K562 (cell line): ENCODE results near the gene CACNG7. TPM values are rescaled to one million over a fixed set of nuclear protein-coding genes. Genes with fewer than 3 reads are reported as not detected.

Experiments
- ATAC-seq: fragments of 200-7000 bp; cut with Tn5 transposase; 3 replicates; pipeline ENCODE4 v1.9.1; 2020; ENCODE audit warnings: moderate library complexity
- BruUV-seq: library from RNA; stranded (reverse); fragments of 400-500 nt; replicated peaks from 2 replicates; lab custom pipeline; 2021; lab: Mats Ljungman, UMichigan
- CTCF ChIA-PET: fragments of 300-600 bp; formaldehyde crosslinking; extraction: SDS; loops from one replicate; lab custom pipeline; 2021; ENCODE audit warnings: low intra/inter-chr PET ratio; lab: Yijun Ruan, JAX
- POLR2A ChIA-PET: fragments of 300-600, 350-650 bp; sonication (Branson Sonifier 250); formaldehyde crosslinking; extraction: SDS; loops from one replicate; lab custom pipeline; 2021; ENCODE audit warnings: antibody characterized with exemption, inconsistent platforms; lab: Yijun Ruan, JAX
- DNase-seq, 4 experiments: peaks; one replicate each; pipeline versions ENCODE4 v3.0.0 to v3.0.0-alpha.2; 2011 to 2018; ENCODE audit warnings: low spot score in 3 of 4, mixed read lengths in 3 of 4; ENCODE audit errors: extremely low read depth in 1 of 4
- FAIRE-seq: peaks from 2 replicates; lab custom pipeline; 2011; peaks lifted over from hg19 to GRCh38; lab: Jason Lieb, UNC
- H2AFZ ChIP-seq: 2 replicates; pipeline ENCODE4 v1.6.0; 2011; ENCODE audit warnings: low read depth, low read length, control low read depth, inconsistent platforms
- H3K27ac ChIP-seq: fragments of 200-600 bp; 3 replicates; pipeline ENCODE4 v1.8.0; 2011; ENCODE audit warnings: low read depth, mild to moderate bottlenecking, control low read depth, inconsistent platforms, low read length, moderate library complexity, mixed read lengths; ENCODE audit errors: extremely low read depth
- H3K27me3 ChIP-seq, 2 experiments: fragments of 300-600 bp in 1 of 2; 2 replicates in 1 of 2; 3 replicates in 1 of 2; pipeline versions ENCODE4 v1.6.0 to v1.8.0; 2011; ENCODE audit warnings: inconsistent platforms in 2 of 2, low read length in 2 of 2, mild to moderate bottlenecking in 1 of 2, mixed read lengths in 1 of 2, moderate library complexity in 1 of 2; ENCODE audit not compliant: control insufficient read depth in 2 of 2, insufficient read depth in 2 of 2
- H3K36me3 ChIP-seq: fragments of 300-600 bp; 3 replicates; pipeline ENCODE4 v1.8.0; 2011; ENCODE audit warnings: mild to moderate bottlenecking, low read length, inconsistent platforms; ENCODE audit not compliant: control insufficient read depth, insufficient read depth
- H3K4me1 ChIP-seq, 2 experiments: fragments of 200-600 bp in 1 of 2; replicated peaks in 1 of 2; 2 replicates in 1 of 2; 3 replicates in 1 of 2; pipeline versions ENCODE4 v1.5.1 to v1.8.0; 2011; ENCODE audit warnings: inconsistent platforms in 2 of 2, low read length in 2 of 2, mild to moderate bottlenecking in 1 of 2, mixed read lengths in 1 of 2, moderate library complexity in 1 of 2; ENCODE audit not compliant: control insufficient read depth in 2 of 2, insufficient read depth in 2 of 2
- H3K4me2 ChIP-seq: 2 replicates; pipeline ENCODE4 v1.6.1; 2011; ENCODE audit warnings: low read length, control low read depth, inconsistent platforms, mixed read lengths; ENCODE audit not compliant: insufficient read depth
- H3K4me3 ChIP-seq: fragments of 200-600 bp; sonication (generic), shearing (Covaris generic); 2 replicates; pipeline ENCODE4 v1.5.1; 2016; ENCODE audit warnings: control low read depth, inconsistent platforms
- H3K79me2 ChIP-seq: fragments of 200-600 bp; 3 replicates; pipeline ENCODE4 v1.8.0; 2011; ENCODE audit warnings: low read length, inconsistent platforms; ENCODE audit not compliant: control insufficient read depth, insufficient read depth
- H3K9ac ChIP-seq, 2 experiments: 2 replicates each; pipeline versions ENCODE4 v1.6.0 to v1.6.1; 2011; ENCODE audit warnings: low read depth in 2 of 2, low read length in 2 of 2, control low read depth in 1 of 2, inconsistent platforms in 1 of 2, mild to moderate bottlenecking in 1 of 2, mixed read lengths in 1 of 2; ENCODE audit not compliant: insufficient read depth in 1 of 2
- H3K9me1 ChIP-seq: one replicate; pipeline ENCODE4 v1.6.0; 2011; ENCODE audit warnings: inconsistent platforms, mild to moderate bottlenecking, low read length, moderate library complexity; ENCODE audit not compliant: control insufficient read depth, insufficient read depth
- H3K9me3 ChIP-seq: replicated peaks from 2 replicates; pipeline ENCODE4 v1.5.1; 2011; ENCODE audit warnings: low read depth, low read length, inconsistent platforms; ENCODE audit not compliant: control insufficient read depth, insufficient read depth
- H4K20me1 ChIP-seq: replicated peaks from 2 replicates; pipeline ENCODE4 v1.6.1; 2011; ENCODE audit warnings: low read length, inconsistent platforms, mixed read lengths; ENCODE audit not compliant: control insufficient read depth, insufficient read depth
- BRF1 ChIP-seq: IDR thresholded peaks from 3 replicates; pipeline ENCODE4 v1.6.1; 2011; ENCODE audit warnings: borderline replicate concordance, mild to moderate bottlenecking; ENCODE audit not compliant: insufficient read length; ENCODE audit errors: extremely low read depth
- CEBPB ChIP-seq: fragments of 450-650 bp; IDR thresholded peaks from 2 replicates; pipeline ENCODE4 v1.6.1; 2016; ENCODE audit warnings: missing genetic modification characterization, missing compliant biosample characterization
- ETV6 ChIP-seq, 3 experiments: fragments of 150-350 bp in 1 of 3; sonication (generic) in 1 of 3; formaldehyde crosslinking in 1 of 3; IDR thresholded peaks; 2 replicates each; pipeline versions ENCODE4 v1.6.1 to v1.8.0; 2014 to 2022; ENCODE audit warnings: borderline replicate concordance in 2 of 3, low read depth in 2 of 3, antibody characterized with exemption in 1 of 3, low read length in 1 of 3, mild to moderate bottlenecking in 1 of 3, missing genetic modification reagents in 1 of 3
- KAT8 ChIP-seq: fragments of 450-650 bp; IDR thresholded peaks from 2 replicates; pipeline ENCODE4 v1.6.1; 2016; ENCODE audit warnings: low read depth, mild to moderate bottlenecking
- LCOR ChIP-seq: sonication (generic); formaldehyde crosslinking; IDR thresholded peaks from 2 replicates; pipeline ENCODE4 v1.8.0; 2022; ENCODE audit warnings: mild to moderate bottlenecking, missing genetic modification reagents
- NCOA1 ChIP-seq: fragments of 450-650 bp; IDR thresholded peaks from 2 replicates; pipeline ENCODE4 v1.6.1; 2016; ENCODE audit warnings: low read depth
- NR4A1 ChIP-seq, 2 experiments: fragments of 250-450 bp in 1 of 2; fragments of 450-650 bp in 1 of 2; sonication (Bioruptor Pico) in 1 of 2; IDR thresholded peaks; 2 replicates each; pipeline versions ENCODE4 v1.4.0 to v1.6.1; 2016 to 2020; ENCODE audit warnings: mild to moderate bottlenecking in 2 of 2, missing compliant biosample characterization in 1 of 2, missing genetic modification characterization in 1 of 2, moderate library complexity in 1 of 2
- NUFIP1 ChIP-seq: fragments of 450-650 bp; IDR thresholded peaks from 2 replicates; pipeline ENCODE4 v1.6.1; 2018; ENCODE audit not compliant: partially characterized antibody
- RBM22 ChIP-seq: fragments of 200-400 bp; formaldehyde crosslinking; IDR thresholded peaks from 2 replicates; pipeline ENCODE4 v1.6.1; 2018; ENCODE audit warnings: low read length, low read depth; ENCODE audit not compliant: poor library complexity, severe bottlenecking
- SMARCC2 ChIP-seq: fragments of 450-650 bp; IDR thresholded peaks from 2 replicates; pipeline ENCODE4 v1.6.1; 2017; ENCODE audit warnings: antibody characterized with exemption, moderate library complexity, mild to moderate bottlenecking, low read depth
- ZNF644 ChIP-seq: fragments of 200-800 bp; sonication (Bioruptor generic); IDR thresholded peaks from 2 replicates; pipeline ENCODE4 v1.6.1; 2016; ENCODE audit warnings: low read depth, missing genetic modification characterization, missing compliant biosample characterization
- WGBS: fragments of 100-300 bp; shearing (Covaris generic); methylation state at CpG from one replicate; pipeline ENCODE4 v1.1.6; 2016; ENCODE audit warnings: low coverage, mixed read lengths; ENCODE audit not compliant: insufficient coverage; ENCODE audit errors: missing lambda C conversion rate; 5-methylcytosine and 5-hydroxymethylcytosine counted together
- in situ Hi-C: fragments of 300-500 bp; cut with MboI; formaldehyde crosslinking; loops from 4 replicates; pipeline ENCODE4 v1.15.0; 2018; ENCODE audit warnings: inconsistent platforms, mixed read lengths
- intact Hi-C: fragments of 100-400 bp; cut with micrococcal nuclease; formaldehyde crosslinking; loops from 2 replicates; pipeline ENCODE4 v1.14.2; 2022
- polyA plus RNA-seq, 8 experiments: library from polyadenylated mRNA; depleted of rRNA in 4 of 8; stranded (reverse) in 5 of 8; unstranded in 3 of 8; fragments of >200 nt; fragmentation: Nextera tagmentation in 2 of 8; fragmentation: Illumina TruSeq in 1 of 8; extraction: Ambion mirVana in 2 of 8; extraction: Trizol in 1 of 8; gene quantifications; 2 replicates each; pipeline versions ENCODE4 v1.2.1 to v1.2.3, GENCODE V29; 2011 to 2014; ENCODE audit warnings: inconsistent platforms in 1 of 8, missing spikeins in 1 of 8
- total RNA-seq, 7 experiments: library from RNA; depleted of rRNA in 6 of 7; stranded (reverse); fragments of >200 nt in 6 of 7; fragmentation: Illumina TruSeq in 2 of 7; extraction: Trizol in 2 of 7; gene quantifications; 2 replicates each; pipeline versions ENCODE4 v1.2.1 to v1.2.3, GENCODE V29; 2011 to 2021; ENCODE audit warnings: low replicate concordance in 1 of 7
- TF ChIP-seq, protein P1 (sequence below), 2 experiments: fragments of 450-650 bp; IDR thresholded peaks; 2 replicates each; pipeline ENCODE4 v1.6.1; 2018; ENCODE audit warnings: mild to moderate bottlenecking in 2 of 2, low read depth in 1 of 2; ENCODE audit not compliant: partially characterized antibody in 2 of 2

The CACNG7 gene
- total and polyA plus RNA-seq, 9 of the 15 experiments (the other 6 are each of a cell fraction or from before 2014, with no cell fraction given): not detected

DNA sequence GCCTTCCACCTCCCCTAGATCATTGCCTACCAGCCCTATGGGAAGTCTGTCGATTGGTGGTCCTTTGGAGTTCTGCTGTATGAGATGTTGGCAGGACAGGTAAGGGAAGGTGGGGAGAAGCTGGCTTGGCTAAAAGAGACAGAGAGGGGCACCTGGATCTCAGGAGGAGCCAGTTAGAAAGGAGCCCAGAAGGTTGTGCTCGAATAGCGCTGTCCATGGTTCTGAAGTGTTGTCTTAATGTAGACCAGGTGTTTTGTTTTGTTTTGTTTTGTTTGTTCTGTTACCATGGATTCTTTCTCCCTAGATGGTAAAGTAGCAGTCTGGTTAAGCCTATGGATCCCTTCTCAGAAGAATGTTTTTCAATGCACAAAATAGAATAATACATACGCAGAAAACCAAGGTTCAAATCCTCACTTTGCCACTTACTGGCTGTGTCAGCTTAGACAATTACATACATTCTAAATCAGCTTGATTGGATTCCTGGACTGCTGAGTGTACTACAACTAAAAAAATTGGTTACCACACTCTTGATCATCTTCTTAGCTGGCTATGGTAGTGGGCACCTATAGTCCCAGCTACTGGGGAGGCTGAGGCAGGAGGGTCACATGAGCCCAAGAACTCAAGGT, 5.9 kb upstream of the CACNG7 start:
- Histone ChIP-seq H3K79me2 (no peaks in the 10 kb centered on the region), H2AFZ (no peak overlapping the region), H3K27ac (no peak overlapping the region), H3K27me3 (peaks cover 6 to 32% of the 10 kb centered on the region in 2 experiments; a peak in 4 of 5 replicates), H3K9me3 (no peaks in the 10 kb centered on the region), H3K9ac (no peak overlapping the region), H3K36me3 (no peaks in the 10 kb centered on the region), H3K9me1 (peaks cover 3% of the 10 kb centered on the region), H3K4me1 (peaks cover 3 to 25% of the 10 kb centered on the region in 2 experiments; a peak in 3 of 5 replicates), H3K4me3 (no peak overlapping the region), H4K20me1 (peaks cover 13% of the 10 kb centered on the region), H3K4me2 (no peak overlapping the region)
- DNase-seq (peak; percentile 46 to 64 (median 54)), ATAC-seq (no peak), FAIRE-seq (peak; percentile 90)
- WGBS: 2% methylated on average over 4 of the region's 4 CpGs
- ChIA-PET POLR2A (no interaction called here), CTCF (no interaction called here)
- no TSS peak for BruUV-seq
- in situ Hi-C loops: no loop called here
- intact Hi-C loops: no loop called here
- TF ChIP-seq CEBPB (tag) (no peak), NR4A1 (CRISPR knock-in tag; IDR thresholded peaks at IDR 0.05) (no peak), NR4A1 (tag; IDR thresholded peaks at IDR 0.05) (no peak), SMARCC2 (no peak), NUFIP1 (no peak), NCOA1 (0 out of 2 replicates have a peak, but pooled peaks have one; percentile 24), ETV6 (IDR thresholded peaks at IDR 0.05; ENCODE audit: borderline replicate concordance in 1 of 2, low read depth in 2 of 2, low read length in 1 of 2) (no peak), ETV6 (CRISPR knock-in tag; IDR thresholded peaks at IDR 0.05; ENCODE audit: borderline replicate concordance) (no peak), KAT8 (no peak), BRF1 (no peak), LCOR (CRISPR knock-in tag) (0 out of 2 replicates have a peak, but pooled peaks have one; percentile 26), RBM22 (no peak), ZNF644 (tag) (0 out of 2 replicates have a peak, but pooled peaks have one; percentile 32)
- TF ChIP-seq, protein P1, sequence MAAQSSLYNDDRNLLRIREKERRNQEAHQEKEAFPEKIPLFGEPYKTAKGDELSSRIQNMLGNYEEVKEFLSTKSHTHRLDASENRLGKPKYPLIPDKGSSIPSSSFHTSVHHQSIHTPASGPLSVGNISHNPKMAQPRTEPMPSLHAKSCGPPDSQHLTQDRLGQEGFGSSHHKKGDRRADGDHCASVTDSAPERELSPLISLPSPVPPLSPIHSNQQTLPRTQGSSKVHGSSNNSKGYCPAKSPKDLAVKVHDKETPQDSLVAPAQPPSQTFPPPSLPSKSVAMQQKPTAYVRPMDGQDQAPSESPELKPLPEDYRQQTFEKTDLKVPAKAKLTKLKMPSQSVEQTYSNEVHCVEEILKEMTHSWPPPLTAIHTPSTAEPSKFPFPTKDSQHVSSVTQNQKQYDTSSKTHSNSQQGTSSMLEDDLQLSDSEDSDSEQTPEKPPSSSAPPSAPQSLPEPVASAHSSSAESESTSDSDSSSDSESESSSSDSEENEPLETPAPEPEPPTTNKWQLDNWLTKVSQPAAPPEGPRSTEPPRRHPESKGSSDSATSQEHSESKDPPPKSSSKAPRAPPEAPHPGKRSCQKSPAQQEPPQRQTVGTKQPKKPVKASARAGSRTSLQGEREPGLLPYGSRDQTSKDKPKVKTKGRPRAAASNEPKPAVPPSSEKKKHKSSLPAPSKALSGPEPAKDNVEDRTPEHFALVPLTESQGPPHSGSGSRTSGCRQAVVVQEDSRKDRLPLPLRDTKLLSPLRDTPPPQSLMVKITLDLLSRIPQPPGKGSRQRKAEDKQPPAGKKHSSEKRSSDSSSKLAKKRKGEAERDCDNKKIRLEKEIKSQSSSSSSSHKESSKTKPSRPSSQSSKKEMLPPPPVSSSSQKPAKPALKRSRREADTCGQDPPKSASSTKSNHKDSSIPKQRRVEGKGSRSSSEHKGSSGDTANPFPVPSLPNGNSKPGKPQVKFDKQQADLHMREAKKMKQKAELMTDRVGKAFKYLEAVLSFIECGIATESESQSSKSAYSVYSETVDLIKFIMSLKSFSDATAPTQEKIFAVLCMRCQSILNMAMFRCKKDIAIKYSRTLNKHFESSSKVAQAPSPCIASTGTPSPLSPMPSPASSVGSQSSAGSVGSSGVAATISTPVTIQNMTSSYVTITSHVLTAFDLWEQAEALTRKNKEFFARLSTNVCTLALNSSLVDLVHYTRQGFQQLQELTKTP (IDR thresholded peaks at IDR 0.05; ENCODE audit: low read depth in 1 of 2, partially characterized antibody in 2 of 2): peak in 1 of 2 experiments; percentile 88
